Measurements from ENCODE around the gene UGT1A5.
"Not testable (repeated sequence)": the region's sequence is repeated elsewhere in the genome, so short reads cannot be mapped to it uniquely, and the experiment has no call there.

Gene UGT1A5

GRCh38 chr2:233698740-233699139, 14.0 kb upstream of the UGT1A5 start:
- no peak for DNase-seq

GRCh38 chr2:233699424-233700027, 13.2 kb upstream of the UGT1A5 start:
- no peak for DNase-seq

GRCh38 chr2:233700028-233700635, 12.6 kb upstream of the UGT1A5 start:
- DNase-seq: no peak

- not testable (repeated sequence) for DNase-seq
Measured at GRCh38 chr2:233700842-233701241, 11.9 kb upstream of the UGT1A5 start.

- no peak for DNase-seq
Measured at GRCh38 chr2:233702238-233702637, 10.5 kb upstream of the UGT1A5 start.

GRCh38 chr2:233705911-233706506, 6.7 kb upstream of the UGT1A5 start:
- DNase-seq: no peak

- DNase-seq: no peak
Measured at GRCh38 chr2:233706720-233707119, 6.0 kb upstream of the UGT1A5 start.

GRCh38 chr2:233707940-233708644, 4.6 kb upstream of the UGT1A5 start:
- DNase-seq: no peak

- no peak for DNase-seq
Measured at GRCh38 chr2:233708942-233709341, 3.8 kb upstream of the UGT1A5 start.

GRCh38 chr2:233711312-233712008, 1.2 kb upstream of the UGT1A5 start:
- DNase-seq: peak in 11 of 14 donors; percentile 1 to 61 (median 17)

GRCh38 chr2:233713262-233713615, 532 bp downstream of the UGT1A5 start:
- no peak for DNase-seq

- no peak for DNase-seq
Measured at GRCh38 chr2:233714121-233714520, 1.4 kb downstream of the UGT1A5 start.

GRCh38 chr2:233718552-233718951, 5.8 kb downstream of the UGT1A5 start, which contains the start of gene UGT1A4:
Gene UGT1A4, plus strand, starts transcription at chr2:233718736. Its CDS starts 85 bp downstream, at chr2:233718821.
- DNase-seq: no peak

GRCh38 chr2:233728723-233729301, 16.1 kb downstream of the UGT1A5 start, which contains the start of gene UGT1A3:
Gene UGT1A3, plus strand, starts transcription at chr2:233729042. Its CDS starts 85 bp downstream, at chr2:233729127.
- no peak for DNase-seq

- DNase-seq: not testable (repeated sequence)
Measured at GRCh38 chr2:233736868-233737653, 24.4 kb downstream of the UGT1A5 start.

GRCh38 chr2:233740870-233741269, 28.2 kb downstream of the UGT1A5 start:
- no peak for DNase-seq

GRCh38 chr2:233743464-233744259, 31.0 kb downstream of the UGT1A5 start:
- no peak for DNase-seq

- DNase-seq: no peak
Measured at GRCh38 chr2:233745073-233745755, 32.5 kb downstream of the UGT1A5 start.

GRCh38 chr2:233745838-233746237, 33.1 kb downstream of the UGT1A5 start:
- DNase-seq: not testable (repeated sequence)
